CD4-positive, alpha-beta T cell treated with Interleukin-15 for 4 hours (primary cell): ENCODE measurements around the gene SLC25A23.

Source experiments
- DNase-seq: peaks from one replicate; pipeline ENCODE4 v3.0.0-alpha.2; 2020; ENCODE audit warnings: low spot score

SLC25A23 gene

GRCh38 chr19:6424939-6425731, 34.5 kb downstream of the SLC25A23 start:
- peak; percentile 100 for DNase-seq

GRCh38 chr19:6424195-6424938, 35.2 kb downstream of the SLC25A23 start, which contains the start of gene KHSRP:
KHSRP (minus strand) TSS chr19:6424811; CDS start chr19:6424701, 110 bp downstream.
- DNase-seq: peak; percentile 4

GRCh38 chr19:6423499-6424194, 35.9 kb downstream of the SLC25A23 start:
- peak; percentile 6 for DNase-seq

- no peak for DNase-seq
Observed at GRCh38 chr19:6421075-6422014, 38.2 kb downstream of the SLC25A23 start.

- DNase-seq: no peak
Observed at GRCh38 chr19:6418562-6418932, 41.0 kb downstream of the SLC25A23 start.

GRCh38 chr19:6417713-6418561, 41.7 kb downstream of the SLC25A23 start:
- DNase-seq: no peak

GRCh38 chr19:6416658-6417405, 42.8 kb downstream of the SLC25A23 start:
- no peak for DNase-seq

GRCh38 chr19:6415591-6416190, 43.9 kb downstream of the SLC25A23 start:
- no peak for DNase-seq

- DNase-seq: no peak
Observed at GRCh38 chr19:6414793-6415590, 44.6 kb downstream of the SLC25A23 start.

GRCh38 chr19:6413721-6414643, 45.6 kb downstream of the SLC25A23 start:
- no peak for DNase-seq

GRCh38 chr19:6413291-6413690, 46.3 kb downstream of the SLC25A23 start:
- DNase-seq: no peak

- peak; percentile 43 for DNase-seq
Observed at GRCh38 chr19:6412447-6413091, 47.0 kb downstream of the SLC25A23 start.

GRCh38 chr19:6412061-6412446, 47.5 kb downstream of the SLC25A23 start:
- no peak for DNase-seq

GRCh38 chr19:6409346-6409745, 50.2 kb downstream of the SLC25A23 start:
- no peak for DNase-seq

- no peak for DNase-seq
Observed at GRCh38 chr19:6406401-6406800, 53.2 kb downstream of the SLC25A23 start.

GRCh38 chr19:6402837-6403608, 56.6 kb downstream of the SLC25A23 start:
- DNase-seq: no peak
